ENCODE data around the gene ESR1. TPM values are rescaled to one million over a fixed set of nuclear protein-coding genes. Genes with fewer than 3 reads are reported as not detected.

The ESR1 gene
- total RNA-seq, 1 experiment from 2014 or later = 4.1 TPM

GRCh38 chr6:152054441-152054840 lies 247.0 kb downstream of the ESR1 start:
- Histone ChIP-seq H3K4me3 (ENCODE audit: low read length) (no peak overlapping the region), H3K9me3 (ENCODE audit: low read length) (no peaks in the 10 kb centered on the region), H3K4me1 (ENCODE audit: low read length) (peaks cover 6% of the 10 kb centered on the region), H3K79me2 (ENCODE audit: low read length) (no peaks in the 10 kb centered on the region), H3K9me2 (replicated peaks; ENCODE audit: insufficient read depth, low read length) (no peaks in the 10 kb centered on the region), H3K36me3 (ENCODE audit: insufficient read depth, low read length) (no peaks in the 10 kb centered on the region), H2AFZ (ENCODE audit: low read length) (no peak overlapping the region), H3K9ac (ENCODE audit: low read length) (no peak overlapping the region), H3K4me2 (ENCODE audit: low read depth, low read length, poor library complexity, severe bottlenecking) (no peak overlapping the region), H4K20me1 (ENCODE audit: insufficient read depth, low read depth, low read length) (no peaks in the 10 kb centered on the region), H3K27me3 (ENCODE audit: low read length) (no peaks in the 10 kb centered on the region), H3K27ac (ENCODE audit: low read length) (no peak overlapping the region)
- no peak for DNase-seq

- no peaks in the 10 kb centered on the region for H4K20me1 ChIP-seq (ENCODE audit: insufficient read depth, low read depth, low read length)
- H3K79me2 ChIP-seq (ENCODE audit: low read length) = no peaks in the 10 kb centered on the region
- no peaks in the 10 kb centered on the region for H3K36me3 ChIP-seq (ENCODE audit: insufficient read depth, low read length)
- DNase-seq = no peak
- H3K4me3 ChIP-seq (ENCODE audit: low read length) = no peak overlapping the region
- no peak overlapping the region for H3K27ac ChIP-seq (ENCODE audit: low read length)
- no peaks in the 10 kb centered on the region for H3K9me3 ChIP-seq (ENCODE audit: low read length)
- H3K27me3 ChIP-seq (ENCODE audit: low read length) = no peaks in the 10 kb centered on the region
- no peak overlapping the region for H2AFZ ChIP-seq (ENCODE audit: low read length)
- peaks cover 5% of the 10 kb centered on the region for H3K4me1 ChIP-seq (ENCODE audit: low read length)
- H3K9ac ChIP-seq (ENCODE audit: low read length) = no peak overlapping the region
- no peaks in the 10 kb centered on the region for H3K9me2 ChIP-seq (replicated peaks; ENCODE audit: insufficient read depth, low read length)
- H3K4me2 ChIP-seq (ENCODE audit: low read depth, low read length, poor library complexity, severe bottlenecking) = no peak overlapping the region
Measured at GRCh38 chr6:152055517-152055916, 248.0 kb downstream of the ESR1 start.

- H3K4me1 ChIP-seq (ENCODE audit: low read length) = no peaks in the 10 kb centered on the region
- H2AFZ ChIP-seq (ENCODE audit: low read length) = no peak overlapping the region
- H3K9me2 ChIP-seq (replicated peaks; ENCODE audit: insufficient read depth, low read length) = no peaks in the 10 kb centered on the region
- no peak overlapping the region for H3K27ac ChIP-seq (ENCODE audit: low read length)
- H4K20me1 ChIP-seq (ENCODE audit: insufficient read depth, low read depth, low read length) = no peaks in the 10 kb centered on the region
- no peak overlapping the region for H3K9ac ChIP-seq (ENCODE audit: low read length)
- no peaks in the 10 kb centered on the region for H3K27me3 ChIP-seq (ENCODE audit: low read length)
- H3K79me2 ChIP-seq (ENCODE audit: low read length) = no peaks in the 10 kb centered on the region
- H3K4me3 ChIP-seq (ENCODE audit: low read length) = no peak overlapping the region
- no peaks in the 10 kb centered on the region for H3K36me3 ChIP-seq (ENCODE audit: insufficient read depth, low read length)
- H3K9me3 ChIP-seq (ENCODE audit: low read length) = no peaks in the 10 kb centered on the region
- no peak for DNase-seq
- H3K4me2 ChIP-seq (ENCODE audit: low read depth, low read length, poor library complexity, severe bottlenecking) = no peak overlapping the region
Measured at GRCh38 chr6:152057832-152058498, 250.5 kb downstream of the ESR1 start.

GRCh38 chr6:152059909-152060308 lies 252.4 kb downstream of the ESR1 start:
- Histone ChIP-seq H3K79me2 (ENCODE audit: low read length) (no peaks in the 10 kb centered on the region), H3K4me3 (ENCODE audit: low read length) (no peak overlapping the region), H3K4me2 (ENCODE audit: low read depth, low read length, poor library complexity, severe bottlenecking) (no peak overlapping the region), H3K27ac (ENCODE audit: low read length) (no peak overlapping the region), H3K9ac (ENCODE audit: low read length) (no peak overlapping the region), H2AFZ (ENCODE audit: low read length) (no peak overlapping the region), H3K9me3 (ENCODE audit: low read length) (no peaks in the 10 kb centered on the region), H3K4me1 (ENCODE audit: low read length) (no peaks in the 10 kb centered on the region), H3K27me3 (ENCODE audit: low read length) (no peaks in the 10 kb centered on the region), H4K20me1 (ENCODE audit: insufficient read depth, low read depth, low read length) (no peaks in the 10 kb centered on the region), H3K9me2 (replicated peaks; ENCODE audit: insufficient read depth, low read length) (no peaks in the 10 kb centered on the region), H3K36me3 (ENCODE audit: insufficient read depth, low read length) (no peaks in the 10 kb centered on the region)
- DNase-seq = no peak

- no peak for DNase-seq
- Histone ChIP-seq H3K36me3 (ENCODE audit: insufficient read depth, low read length) (no peaks in the 10 kb centered on the region), H3K27ac (ENCODE audit: low read length) (no peak overlapping the region), H3K27me3 (ENCODE audit: low read length) (no peaks in the 10 kb centered on the region), H3K4me3 (ENCODE audit: low read length) (no peak overlapping the region), H4K20me1 (ENCODE audit: insufficient read depth, low read depth, low read length) (no peaks in the 10 kb centered on the region), H3K79me2 (ENCODE audit: low read length) (no peaks in the 10 kb centered on the region), H3K4me2 (ENCODE audit: low read depth, low read length, poor library complexity, severe bottlenecking) (no peak overlapping the region), H3K9ac (ENCODE audit: low read length) (no peak overlapping the region), H3K9me3 (ENCODE audit: low read length) (no peaks in the 10 kb centered on the region), H3K4me1 (ENCODE audit: low read length) (no peaks in the 10 kb centered on the region), H3K9me2 (replicated peaks; ENCODE audit: insufficient read depth, low read length) (no peaks in the 10 kb centered on the region), H2AFZ (ENCODE audit: low read length) (no peak overlapping the region)
Measured at GRCh38 chr6:152062476-152062875, 255.0 kb downstream of the ESR1 start.

- Histone ChIP-seq H3K36me3 (ENCODE audit: insufficient read depth, low read length) (no peaks in the 10 kb centered on the region), H3K4me3 (ENCODE audit: low read length) (no peak overlapping the region), H3K79me2 (ENCODE audit: low read length) (no peaks in the 10 kb centered on the region), H3K9me3 (ENCODE audit: low read length) (no peaks in the 10 kb centered on the region), H4K20me1 (ENCODE audit: insufficient read depth, low read depth, low read length) (no peaks in the 10 kb centered on the region), H3K9ac (ENCODE audit: low read length) (no peak overlapping the region), H3K27ac (ENCODE audit: low read length) (no peak overlapping the region), H3K4me1 (ENCODE audit: low read length) (no peaks in the 10 kb centered on the region), H3K4me2 (ENCODE audit: low read depth, low read length, poor library complexity, severe bottlenecking) (no peak overlapping the region), H2AFZ (ENCODE audit: low read length) (no peak overlapping the region), H3K27me3 (ENCODE audit: low read length) (no peaks in the 10 kb centered on the region), H3K9me2 (replicated peaks; ENCODE audit: insufficient read depth, low read length) (no peaks in the 10 kb centered on the region)
- DNase-seq = no peak
Measured at GRCh38 chr6:152063170-152063921, 255.9 kb downstream of the ESR1 start.

GRCh38 chr6:152068622-152069261 lies 261.3 kb downstream of the ESR1 start:
- DNase-seq = no peak
- H2AFZ ChIP-seq (ENCODE audit: low read length) = no peak overlapping the region

GRCh38 chr6:152070556-152070955 lies 263.1 kb downstream of the ESR1 start:
- no peak for DNase-seq
- peaks cover under 1% of the 10 kb centered on the region; the same call in 1 of the 2 replicates for H3K36me3 ChIP-seq (ENCODE audit: insufficient read depth, low read length)
- H2AFZ ChIP-seq (ENCODE audit: low read length) = no peak overlapping the region
- no peaks in the 10 kb centered on the region for H3K27me3 ChIP-seq (ENCODE audit: low read length)
- no peak overlapping the region for H3K27ac ChIP-seq (ENCODE audit: low read length)
- H3K9ac ChIP-seq (ENCODE audit: low read length) = no peak overlapping the region
- H4K20me1 ChIP-seq (ENCODE audit: insufficient read depth, low read depth, low read length) = no peaks in the 10 kb centered on the region
- peaks cover 2% of the 10 kb centered on the region for H3K9me3 ChIP-seq (ENCODE audit: low read length)
- H3K79me2 ChIP-seq (ENCODE audit: low read length) = no peaks in the 10 kb centered on the region
- H3K4me3 ChIP-seq (ENCODE audit: low read length) = no peak overlapping the region
- no peaks in the 10 kb centered on the region for H3K4me1 ChIP-seq (ENCODE audit: low read length)
- no peak overlapping the region for H3K4me2 ChIP-seq (ENCODE audit: low read depth, low read length, poor library complexity, severe bottlenecking)
- no peaks in the 10 kb centered on the region for H3K9me2 ChIP-seq (replicated peaks; ENCODE audit: insufficient read depth, low read length)

More at GRCh38 chr6:152068622-152069261, 261.3 kb downstream of the ESR1 start:
- H3K36me3 ChIP-seq (ENCODE audit: insufficient read depth, low read length) = no peaks in the 10 kb centered on the region
- H4K20me1 ChIP-seq (ENCODE audit: insufficient read depth, low read depth, low read length) = no peaks in the 10 kb centered on the region
- H3K4me3 ChIP-seq (ENCODE audit: low read length) = no peak overlapping the region
- H3K4me1 ChIP-seq (ENCODE audit: low read length) = no peaks in the 10 kb centered on the region
- no peak overlapping the region for H3K4me2 ChIP-seq (ENCODE audit: low read depth, low read length, poor library complexity, severe bottlenecking)
- H3K9ac ChIP-seq (ENCODE audit: low read length) = no peak overlapping the region
- no peaks in the 10 kb centered on the region for H3K79me2 ChIP-seq (ENCODE audit: low read length)
- no peak overlapping the region for H3K27ac ChIP-seq (ENCODE audit: low read length)
- no peaks in the 10 kb centered on the region for H3K27me3 ChIP-seq (ENCODE audit: low read length)
- H3K9me2 ChIP-seq (replicated peaks; ENCODE audit: insufficient read depth, low read length) = no peaks in the 10 kb centered on the region
- H3K9me3 ChIP-seq (ENCODE audit: low read length) = no peaks in the 10 kb centered on the region

Data from Karpas-422 (cell line).